RPMI7951 (cell line): ENCODE data around the gene SAMD4A. TPM values are rescaled to one million over a fixed set of nuclear protein-coding genes. Genes with fewer than 3 reads are reported as not detected.

Source experiments
- DNase-seq: peaks from one replicate; pipeline ENCODE4 v3.0.0-alpha.2; 2012; ENCODE audit warnings: low read depth
- total RNA-seq: library from RNA; depleted of rRNA; stranded (reverse); fragments of >200 nt; shearing (Covaris generic); gene quantifications from 2 replicates; pipeline ENCODE4 v1.2.3, GENCODE V29; 2014

Gene SAMD4A
- total RNA-seq, 1 experiment from 2014 or later, result 10.1 TPM

- DNase-seq, result peak; percentile 93
These were observed 87.0 kb downstream of the SAMD4A start for GRCh38 chr14:54653712-54654469.

GRCh38 chr14:54654605-54655004 lies 87.7 kb downstream of the SAMD4A start:
- DNase-seq, result no peak

GRCh38 chr14:54658836-54659235 lies 91.9 kb downstream of the SAMD4A start:
- no peak for DNase-seq

- no peak for DNase-seq
These were observed 92.4 kb downstream of the SAMD4A start for GRCh38 chr14:54659365-54659764.

- no peak for DNase-seq
These were observed 93.7 kb downstream of the SAMD4A start for GRCh38 chr14:54660604-54661111.

GRCh38 chr14:54662491-54663133 lies 95.7 kb downstream of the SAMD4A start:
- DNase-seq, result no peak

GRCh38 chr14:54664961-54665360 lies 98.0 kb downstream of the SAMD4A start:
- no peak for DNase-seq

GRCh38 chr14:54665946-54666345 lies 99.0 kb downstream of the SAMD4A start:
- no peak for DNase-seq

GRCh38 chr14:54667026-54667744 lies 100.3 kb downstream of the SAMD4A start:
- no peak for DNase-seq

- no peak for DNase-seq
These were observed 100.8 kb downstream of the SAMD4A start for GRCh38 chr14:54667764-54668163.

- peak; percentile 59 for DNase-seq
These were observed 103.0 kb downstream of the SAMD4A start for GRCh38 chr14:54669721-54670561.

- no peak for DNase-seq
These were observed 104.6 kb downstream of the SAMD4A start for GRCh38 chr14:54671537-54671936.

- no peak for DNase-seq
These were observed 105.3 kb downstream of the SAMD4A start for GRCh38 chr14:54672181-54672580.

- no peak for DNase-seq
These were observed 105.8 kb downstream of the SAMD4A start for GRCh38 chr14:54672688-54673087.

GRCh38 chr14:54673193-54674045 lies 106.5 kb downstream of the SAMD4A start:
- DNase-seq, result peak; percentile 75

- no peak for DNase-seq
These were observed 107.3 kb downstream of the SAMD4A start for GRCh38 chr14:54674046-54674741.

- DNase-seq, result no peak
These were observed 108.6 kb downstream of the SAMD4A start for GRCh38 chr14:54675236-54676128.

GRCh38 chr14:54676812-54677708 lies 110.1 kb downstream of the SAMD4A start:
- peak; percentile 92 for DNase-seq
